ENCODE results near the gene NDUFS8.

NDUFS8 gene

GRCh38 chr11:68064926-68065325 is 34.4 kb downstream of the NDUFS8 start:
- no peak for DNase-seq (ENCODE audit: low read depth in 1 of 2, low spot score in 1 of 2)
- H3K27me3 ChIP-seq (ENCODE audit: insufficient read depth, poor library complexity, severe bottlenecking): no peaks in the 10 kb centered on the region
- no peak overlapping the region for H3K4me3 ChIP-seq (replicated peaks; ENCODE audit: insufficient read depth, low read length)

GRCh38 chr11:68065841-68066240 is 35.4 kb downstream of the NDUFS8 start:
- Histone ChIP-seq H3K4me3 (replicated peaks; ENCODE audit: insufficient read depth, low read length) (no peak overlapping the region), H3K27ac (replicated peaks) (no peak overlapping the region), H3K27me3 (ENCODE audit: insufficient read depth, poor library complexity, severe bottlenecking) (no peaks in the 10 kb centered on the region)
- TF ChIP-seq CTCF (IDR thresholded peaks at IDR 0.05; ENCODE audit: insufficient read depth, low read length): no peak
- no peak for TF ChIP-seq POLR2AphosphoS5 (IDR thresholded peaks at IDR 0.05; ENCODE audit: low read depth)
- TF ChIP-seq REST (IDR thresholded peaks at IDR 0.05; ENCODE audit: insufficient replicate concordance, low read depth): no peak
- TF ChIP-seq SPI1 (IDR thresholded peaks at IDR 0.05; ENCODE audit: borderline replicate concordance, low read depth): no peak
- TF ChIP-seq GABPA (IDR thresholded peaks at IDR 0.05; ENCODE audit: low read depth): no peak
- no peak for DNase-seq (ENCODE audit: low read depth in 1 of 2, low spot score in 1 of 2)

More at GRCh38 chr11:68064926-68065325, 34.4 kb downstream of the NDUFS8 start:
- no peak overlapping the region for H3K27ac ChIP-seq (replicated peaks)
- TF ChIP-seq GABPA (IDR thresholded peaks at IDR 0.05; ENCODE audit: low read depth) (no peak), SPI1 (IDR thresholded peaks at IDR 0.05; ENCODE audit: borderline replicate concordance, low read depth) (no peak), REST (IDR thresholded peaks at IDR 0.05; ENCODE audit: insufficient replicate concordance, low read depth) (no peak), POLR2AphosphoS5 (IDR thresholded peaks at IDR 0.05; ENCODE audit: low read depth) (no peak), CTCF (IDR thresholded peaks at IDR 0.05; ENCODE audit: insufficient read depth, low read length) (no peak)

- TF ChIP-seq POLR2AphosphoS5 (IDR thresholded peaks at IDR 0.05; ENCODE audit: low read depth): no peak
- no peak for TF ChIP-seq SPI1 (IDR thresholded peaks at IDR 0.05; ENCODE audit: borderline replicate concordance, low read depth)
- TF ChIP-seq GABPA (IDR thresholded peaks at IDR 0.05; ENCODE audit: low read depth): no peak
- no peak for TF ChIP-seq CTCF (IDR thresholded peaks at IDR 0.05; ENCODE audit: insufficient read depth, low read length)
- TF ChIP-seq REST (IDR thresholded peaks at IDR 0.05; ENCODE audit: insufficient replicate concordance, low read depth): no peak
- DNase-seq (ENCODE audit: low read depth in 1 of 2, low spot score in 1 of 2): no peak
- Histone ChIP-seq H3K4me3 (replicated peaks; ENCODE audit: insufficient read depth, low read length) (no peak overlapping the region), H3K27me3 (ENCODE audit: insufficient read depth, poor library complexity, severe bottlenecking) (no peaks in the 10 kb centered on the region), H3K27ac (replicated peaks) (no peak overlapping the region)
These were observed 36.3 kb downstream of the NDUFS8 start for GRCh38 chr11:68066742-68067141.

All from HL-60 (cell line).